PC-9 (cell line): ENCODE results near the gene GUCY2D.

ENCODE experiments used
- EZH2 ChIP-seq: fragments of 200-600 bp; sonication (generic); IDR thresholded peaks from 2 replicates; pipeline ENCODE4 v1.8.0; 2017; ENCODE audit warnings: antibody characterized with exemption, low read depth
- TF ChIP-seq, protein P1 (sequence below): fragments of 200-600 bp; sonication (generic); conservative IDR thresholded peaks from 2 replicates; pipeline ENCODE4 v1.6.1; 2017; ENCODE audit warnings: mixed run types, antibody characterized with exemption, mild to moderate bottlenecking, moderate library complexity

DNA sequence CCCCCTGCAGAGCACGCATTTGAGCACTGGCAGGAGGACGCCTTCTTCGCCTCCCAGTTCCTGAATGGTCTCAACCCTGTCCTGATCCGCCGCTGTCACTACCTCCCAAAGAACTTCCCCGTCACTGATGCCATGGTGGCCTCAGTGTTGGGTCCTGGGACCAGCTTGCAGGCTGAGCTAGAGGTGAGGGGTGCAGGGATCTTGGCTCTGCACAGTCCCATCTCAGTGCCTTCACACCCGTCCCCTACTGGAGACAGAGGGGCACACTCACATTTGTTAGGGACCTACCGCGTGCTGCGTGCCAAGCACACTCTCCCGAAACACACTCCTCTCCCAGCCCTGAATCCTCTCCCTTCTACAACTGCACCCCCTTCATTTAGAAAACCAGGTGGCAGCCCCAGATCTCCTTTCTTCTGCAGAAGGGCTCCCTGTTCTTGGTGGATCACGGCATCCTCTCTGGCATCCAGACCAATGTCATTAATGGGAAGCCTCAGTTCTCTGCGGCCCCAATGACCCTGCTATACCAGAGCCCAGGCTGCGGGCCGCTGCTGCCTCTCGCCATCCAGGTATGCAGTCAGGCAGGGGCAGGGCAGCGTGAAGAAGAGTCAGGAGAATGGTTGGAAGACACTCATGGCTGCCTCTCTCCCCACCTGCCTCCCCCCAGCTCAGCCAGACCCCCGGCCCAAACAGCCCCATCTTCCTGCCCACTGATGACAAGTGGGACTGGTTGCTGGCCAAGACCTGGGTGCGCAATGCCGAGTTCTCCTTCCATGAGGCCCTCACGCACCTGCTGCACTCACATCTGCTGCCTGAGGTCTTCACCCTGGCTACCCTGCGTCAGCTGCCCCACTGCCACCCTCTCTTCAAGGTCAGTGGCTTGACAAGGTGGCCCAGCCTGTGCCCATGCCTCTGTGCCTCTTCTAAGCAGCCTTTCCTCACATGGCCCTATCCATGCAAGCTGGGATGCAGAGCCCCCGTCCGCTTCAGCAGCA, 42.7 kb downstream of the GUCY2D start:
- TF ChIP-seq, protein P1, sequence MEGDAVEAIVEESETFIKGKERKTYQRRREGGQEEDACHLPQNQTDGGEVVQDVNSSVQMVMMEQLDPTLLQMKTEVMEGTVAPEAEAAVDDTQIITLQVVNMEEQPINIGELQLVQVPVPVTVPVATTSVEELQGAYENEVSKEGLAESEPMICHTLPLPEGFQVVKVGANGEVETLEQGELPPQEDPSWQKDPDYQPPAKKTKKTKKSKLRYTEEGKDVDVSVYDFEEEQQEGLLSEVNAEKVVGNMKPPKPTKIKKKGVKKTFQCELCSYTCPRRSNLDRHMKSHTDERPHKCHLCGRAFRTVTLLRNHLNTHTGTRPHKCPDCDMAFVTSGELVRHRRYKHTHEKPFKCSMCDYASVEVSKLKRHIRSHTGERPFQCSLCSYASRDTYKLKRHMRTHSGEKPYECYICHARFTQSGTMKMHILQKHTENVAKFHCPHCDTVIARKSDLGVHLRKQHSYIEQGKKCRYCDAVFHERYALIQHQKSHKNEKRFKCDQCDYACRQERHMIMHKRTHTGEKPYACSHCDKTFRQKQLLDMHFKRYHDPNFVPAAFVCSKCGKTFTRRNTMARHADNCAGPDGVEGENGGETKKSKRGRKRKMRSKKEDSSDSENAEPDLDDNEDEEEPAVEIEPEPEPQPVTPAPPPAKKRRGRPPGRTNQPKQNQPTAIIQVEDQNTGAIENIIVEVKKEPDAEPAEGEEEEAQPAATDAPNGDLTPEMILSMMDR, result no peak
- TF ChIP-seq EZH2, result no peak
